Transverse colon (tissue), 4 donors: ENCODE results near the gene RUNX1. TPM values are rescaled to one million over a fixed set of nuclear protein-coding genes. Genes with fewer than 3 reads are reported as not detected.

Experiments
- DNase-seq: peaks from one replicate; pipeline ENCODE4 v3.0.0-alpha.2; 2019
- H3K27ac ChIP-seq, 4 donors: fragments of 200-600 bp; sonication (generic); 2 replicates each; pipeline ENCODE4 v1.5.1; 2016 to 2018; ENCODE audit warnings: inconsistent platforms in 4 of 4
- H3K27me3 ChIP-seq: fragments of 200-600 bp; sonication (generic); 2 replicates; pipeline ENCODE4 v1.5.1; 2017; ENCODE audit warnings: inconsistent platforms
- H3K36me3 ChIP-seq, 4 donors: fragments of 200-600 bp; sonication (generic); 2 replicates each; pipeline ENCODE4 v1.5.1; 2017 to 2019; ENCODE audit warnings: inconsistent platforms in 4 of 4
- H3K4me1 ChIP-seq, 4 donors: fragments of 200-600 bp; sonication (generic); 2 replicates each; pipeline ENCODE4 v1.5.1; 2017 to 2020; ENCODE audit warnings: inconsistent platforms in 4 of 4
- H3K4me3 ChIP-seq, 4 donors: fragments of 200-600 bp; sonication (generic); 1 replicate in 1 of 4; 2 replicates in 3 of 4; pipeline versions ENCODE4 v1.5.1 to v1.6.1; 2017 to 2019; ENCODE audit warnings: inconsistent platforms in 4 of 4
- H3K9me3 ChIP-seq, 2 donors: fragments of 200-600 bp; sonication (generic); 2 replicates each; pipeline ENCODE4 v1.5.1; 2017 to 2019; ENCODE audit warnings: inconsistent platforms in 2 of 2
- EP300 ChIP-seq: sonication (generic); formaldehyde crosslinking; IDR thresholded peaks from one replicate; pipeline ENCODE4 v1.6.1; 2017; ENCODE audit warnings: antibody characterized with exemption, low read depth
- POLR2A ChIP-seq: fragments of 450-650 bp; IDR thresholded peaks from one replicate; pipeline ENCODE4 v1.6.1; 2016; ENCODE audit warnings: antibody characterized with exemption, mild to moderate bottlenecking, moderate library complexity
- POLR2AphosphoS5 ChIP-seq, 3 donors: sonication (generic); formaldehyde crosslinking; IDR thresholded peaks; one replicate each; pipeline ENCODE4 v1.6.1; 2016; ENCODE audit warnings: antibody characterized with exemption in 3 of 3
- WGBS, 2 donors: methylation state at CpG; one replicate each; pipeline ENCODE4 v1.1.5; 2018; ENCODE audit warnings: low coverage in 1 of 2; 5-methylcytosine and 5-hydroxymethylcytosine counted together
- in situ Hi-C, 4 donors: fragments of 200-750 bp; cut with MboI; loops; one replicate each; pipeline versions ENCODE4 v1.15.0 to v1.15.1; 2017; ENCODE audit warnings: low sequenced_read_pairs in 3 of 4, low pct_ligation_motif_present in 1 of 4, low pct_unique_long_range_greater_than_20kb in 1 of 4
- intact Hi-C: fragments of 100-400 bp; cut with DNase I; formaldehyde crosslinking; loops from one replicate; pipeline ENCODE4 v1.15.1; 2023; ENCODE audit warnings: low total_unique reads
- total RNA-seq, 4 donors: library from RNA; depleted of rRNA; stranded (reverse); fragments of >200 nt; gene quantifications; one replicate each; pipeline ENCODE4 v1.1.0, GENCODE V29; 2016
- TF ChIP-seq, protein P1 (sequence below), 5 experiments: fragments of 200-600 bp in 3 of 5; fragments of 450-650 bp in 2 of 5; sonication (generic) in 3 of 5; IDR thresholded peaks; 1 replicate in 2 of 5; 2 replicates in 3 of 5; pipeline ENCODE4 v1.5.1; 2016 to 2017; ENCODE audit warnings: antibody characterized with exemption in 5 of 5, inconsistent platforms in 3 of 5, mild to moderate bottlenecking in 2 of 5, moderate library complexity in 1 of 5

The RUNX1 gene
- total RNA-seq, 4 donors from 2014 or later = 8.3 to 60.1 (median 34.7) TPM

DNA sequence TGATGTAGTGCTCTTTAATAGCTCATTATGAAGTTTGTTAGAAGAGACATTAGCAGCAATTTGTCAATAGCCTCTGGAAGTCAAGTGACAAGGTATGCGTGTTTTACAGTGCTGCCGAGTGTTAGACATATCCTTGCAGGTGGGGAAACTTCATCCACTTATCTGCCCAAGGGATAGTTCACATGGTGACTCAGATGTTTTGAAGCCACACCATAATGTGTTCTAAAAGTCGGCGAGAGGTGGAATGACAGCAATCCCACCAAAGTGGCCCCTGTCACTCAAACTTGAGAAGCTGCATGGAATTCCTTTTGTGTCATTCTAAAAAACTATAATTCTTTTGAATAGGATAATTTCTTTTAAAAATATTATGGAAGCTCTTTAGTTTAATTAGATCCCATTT is 98.1 kb downstream of the RUNX1 start:
- TF ChIP-seq EP300 = no peak
- TF ChIP-seq POLR2A = no peak
- TF ChIP-seq POLR2AphosphoS5 (IDR thresholded peaks at IDR 0.05) = no peak
- TF ChIP-seq, protein P1, sequence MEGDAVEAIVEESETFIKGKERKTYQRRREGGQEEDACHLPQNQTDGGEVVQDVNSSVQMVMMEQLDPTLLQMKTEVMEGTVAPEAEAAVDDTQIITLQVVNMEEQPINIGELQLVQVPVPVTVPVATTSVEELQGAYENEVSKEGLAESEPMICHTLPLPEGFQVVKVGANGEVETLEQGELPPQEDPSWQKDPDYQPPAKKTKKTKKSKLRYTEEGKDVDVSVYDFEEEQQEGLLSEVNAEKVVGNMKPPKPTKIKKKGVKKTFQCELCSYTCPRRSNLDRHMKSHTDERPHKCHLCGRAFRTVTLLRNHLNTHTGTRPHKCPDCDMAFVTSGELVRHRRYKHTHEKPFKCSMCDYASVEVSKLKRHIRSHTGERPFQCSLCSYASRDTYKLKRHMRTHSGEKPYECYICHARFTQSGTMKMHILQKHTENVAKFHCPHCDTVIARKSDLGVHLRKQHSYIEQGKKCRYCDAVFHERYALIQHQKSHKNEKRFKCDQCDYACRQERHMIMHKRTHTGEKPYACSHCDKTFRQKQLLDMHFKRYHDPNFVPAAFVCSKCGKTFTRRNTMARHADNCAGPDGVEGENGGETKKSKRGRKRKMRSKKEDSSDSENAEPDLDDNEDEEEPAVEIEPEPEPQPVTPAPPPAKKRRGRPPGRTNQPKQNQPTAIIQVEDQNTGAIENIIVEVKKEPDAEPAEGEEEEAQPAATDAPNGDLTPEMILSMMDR (IDR thresholded peaks at IDR 0.05) = no peak
- WGBS, 2 donors = 95% methylated on average over 4 of the region's 4 CpGs; no CpG with 5 or more reads in 1 of the 2 donors
- Histone ChIP-seq H3K4me3 (no peak overlapping the region), H3K36me3 (no peaks in the 10 kb centered on the region), H3K27me3 (no peaks in the 10 kb centered on the region), H3K4me1 (no peaks in the 10 kb centered on the region), H3K9me3 (no peaks in the 10 kb centered on the region), H3K27ac (no peak overlapping the region)
- no peak for DNase-seq
- in situ Hi-C loops = no loop called here
- intact Hi-C loops = no loop called here

DNA sequence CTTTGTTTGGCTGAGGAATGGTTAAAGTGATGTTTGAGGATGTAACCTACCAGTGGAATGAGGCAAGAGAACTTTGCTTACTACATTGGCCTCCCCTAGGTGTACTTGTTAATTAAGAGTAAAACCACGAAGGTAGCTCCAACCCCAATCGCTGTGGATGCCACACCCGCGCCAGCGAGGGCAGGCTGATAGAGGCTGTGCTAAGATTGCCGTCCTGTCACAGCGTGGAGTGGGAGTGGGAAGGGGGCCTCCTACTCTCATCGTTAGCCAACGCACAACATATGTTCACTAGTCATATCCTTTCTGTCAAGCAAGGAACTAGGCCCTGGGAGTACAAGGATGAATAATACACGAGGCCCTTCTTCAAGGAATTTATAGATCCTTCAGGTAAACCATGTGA is 99.6 kb downstream of the RUNX1 start:
- H3K4me3 ChIP-seq = no peak overlapping the region
- no peaks in the 10 kb centered on the region for H3K36me3 ChIP-seq
- TF ChIP-seq EP300 (no peak), POLR2AphosphoS5 (IDR thresholded peaks at IDR 0.05) (no peak), POLR2A (no peak)
- TF ChIP-seq, protein P1 (IDR thresholded peaks at IDR 0.05) = no peak
- H3K4me1 ChIP-seq = no peaks in the 10 kb centered on the region
- no peaks in the 10 kb centered on the region for H3K9me3 ChIP-seq
- no peak overlapping the region for H3K27ac ChIP-seq
- no peak for DNase-seq
- 40 to 91% methylated on average over 1 to 10 of the region's 10 CpGs for WGBS, 2 donors
- in situ Hi-C loops = no loop called here
- no peaks in the 10 kb centered on the region for H3K27me3 ChIP-seq
- intact Hi-C loops = no loop called here

DNA sequence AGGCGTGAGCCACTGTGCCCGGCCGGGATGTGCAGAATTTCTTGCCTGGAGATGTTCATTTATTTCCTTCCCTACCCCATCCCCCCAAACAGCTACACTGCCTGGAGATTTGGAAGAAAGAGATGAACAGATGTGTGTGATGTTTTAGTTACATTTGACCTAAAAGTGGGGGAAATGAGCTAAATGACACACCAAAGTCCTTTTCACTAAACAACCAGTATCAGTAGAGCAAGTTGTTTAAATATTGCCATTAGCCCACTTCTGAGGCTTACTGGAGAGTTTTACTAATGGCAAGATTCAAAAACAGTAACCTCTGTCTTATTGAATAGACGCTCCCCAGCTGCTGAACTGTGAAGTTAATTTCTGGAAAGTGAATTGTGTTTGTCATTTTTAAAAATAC is 100.1 kb downstream of the RUNX1 start:
- no peak overlapping the region for H3K4me3 ChIP-seq
- no peaks in the 10 kb centered on the region for H3K4me1 ChIP-seq
- TF ChIP-seq, protein P1 (IDR thresholded peaks at IDR 0.05) = no peak
- TF ChIP-seq EP300 (no peak), POLR2AphosphoS5 (IDR thresholded peaks at IDR 0.05) (no peak), POLR2A (no peak)
- in situ Hi-C loops = no loop called here
- H3K9me3 ChIP-seq = no peaks in the 10 kb centered on the region
- WGBS, 2 donors = 67 to 100% methylated on average over 1 to 4 of the region's 4 CpGs
- intact Hi-C loops = no loop called here
- H3K36me3 ChIP-seq = no peaks in the 10 kb centered on the region
- H3K27ac ChIP-seq = no peak overlapping the region
- H3K27me3 ChIP-seq = no peaks in the 10 kb centered on the region
- DNase-seq = no peak

DNA sequence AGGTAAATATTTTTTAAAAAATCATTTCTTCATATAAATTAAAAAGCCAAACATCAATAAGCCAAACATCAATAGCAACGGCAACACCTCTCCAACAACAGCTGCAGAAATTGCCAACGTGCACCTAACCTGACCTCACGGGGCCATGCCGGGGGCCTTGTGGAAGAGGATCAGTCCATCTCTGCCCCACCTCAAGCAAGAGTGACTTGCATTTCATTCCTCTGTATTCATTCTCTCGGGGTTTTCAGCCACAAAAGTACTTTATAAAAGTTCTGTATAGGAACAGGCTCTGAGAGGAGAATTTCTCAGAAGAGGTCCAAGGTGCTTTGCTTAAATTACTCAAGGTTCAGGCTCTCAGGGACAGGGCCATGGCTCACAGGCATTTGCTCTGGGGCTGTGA is 100.9 kb downstream of the RUNX1 start:
- Histone ChIP-seq H3K36me3 (no peaks in the 10 kb centered on the region), H3K27ac (no peak overlapping the region), H3K27me3 (no peaks in the 10 kb centered on the region), H3K4me1 (no peaks in the 10 kb centered on the region), H3K4me3 (no peak overlapping the region), H3K9me3 (no peaks in the 10 kb centered on the region)
- intact Hi-C loops = no loop called here
- in situ Hi-C loops = no loop called here
- DNase-seq = no peak
- TF ChIP-seq, protein P1 (IDR thresholded peaks at IDR 0.05) = no peak
- TF ChIP-seq POLR2A (no peak), POLR2AphosphoS5 (IDR thresholded peaks at IDR 0.05) (no peak), EP300 (no peak)
- WGBS, 2 donors = 94 to 100% methylated on average over 4 to 5 of the region's 5 CpGs
